H9 (cell line): ENCODE data around the gene RASL12. TPM values are rescaled to one million over a fixed set of nuclear protein-coding genes. Genes with fewer than 3 reads are reported as not detected.
A peak's percentile ranks its signal among the peaks of the same experiment; 100 is the strongest.

ENCODE experiments used
- DNase-seq: peaks from one replicate; pipeline ENCODE4 v3.0.0-alpha.2; 2017
- H2AFZ ChIP-seq: one replicate; pipeline ENCODE4 v1.6.1; 2013; ENCODE audit warnings: mild to moderate bottlenecking, low read length, control low read depth, moderate library complexity
- H2AK5ac ChIP-seq: 2 replicates; pipeline ENCODE4 v1.6.1; 2013; ENCODE audit warnings: low read length, control low read depth, mixed read lengths; ENCODE audit not compliant: insufficient read length
- H2BK120ac ChIP-seq: one replicate; pipeline ENCODE4 v1.6.1; 2013; ENCODE audit warnings: low read depth, mild to moderate bottlenecking, low read length, control low read depth, inconsistent platforms; ENCODE audit not compliant: poor library complexity, severe bottlenecking
- H2BK12ac ChIP-seq: 2 replicates; pipeline ENCODE4 v1.6.1; 2013; ENCODE audit warnings: low read length, control low read depth, mixed read lengths, low read depth; ENCODE audit not compliant: insufficient read length
- H2BK15ac ChIP-seq: 2 replicates; pipeline ENCODE4 v1.6.1; 2013; ENCODE audit warnings: low read depth, low read length, control low read depth
- H2BK20ac ChIP-seq: one replicate; pipeline ENCODE4 v1.6.1; 2013; ENCODE audit warnings: low read depth, mild to moderate bottlenecking, low read length, control low read depth, inconsistent platforms; ENCODE audit not compliant: poor library complexity, severe bottlenecking
- H2BK5ac ChIP-seq: 2 replicates; pipeline ENCODE4 v1.6.1; 2013; ENCODE audit warnings: low read length, control low read depth, mixed read lengths; ENCODE audit not compliant: insufficient read length
- H3K14ac ChIP-seq: 2 replicates; pipeline ENCODE4 v1.6.1; 2013; ENCODE audit warnings: low read length, control low read depth; ENCODE audit not compliant: insufficient read depth
- H3K18ac ChIP-seq: 2 replicates; pipeline ENCODE4 v1.6.1; 2013; ENCODE audit warnings: low read depth, mild to moderate bottlenecking, mixed read lengths, low read length, control low read depth; ENCODE audit not compliant: insufficient read length
- H3K23ac ChIP-seq: 2 replicates; pipeline ENCODE4 v1.6.1; 2013; ENCODE audit warnings: low read length, control low read depth, mixed read lengths, low read depth; ENCODE audit not compliant: insufficient read length
- H3K23me2 ChIP-seq: 2 replicates; pipeline ENCODE4 v1.6.1; 2013; ENCODE audit warnings: low read depth, mild to moderate bottlenecking, mixed read lengths, low read length, control low read depth; ENCODE audit not compliant: insufficient read length, poor library complexity, severe bottlenecking
- H3K27ac ChIP-seq: 2 replicates; pipeline ENCODE4 v1.5.1; 2013; ENCODE audit warnings: low read length, control low read depth, mixed read lengths, low read depth; ENCODE audit not compliant: insufficient read length
- H3K27me3 ChIP-seq: 2 replicates; pipeline ENCODE4 v1.6.1; 2013; ENCODE audit warnings: low read length, control low read depth, inconsistent platforms; ENCODE audit not compliant: insufficient read depth
- H3K4ac ChIP-seq: 2 replicates; pipeline ENCODE4 v1.6.1; 2013; ENCODE audit warnings: low read depth, mild to moderate bottlenecking, control low read depth, inconsistent platforms, low read length, moderate library complexity
- H3K4me1 ChIP-seq: 2 replicates; pipeline ENCODE4 v1.6.1; 2013; ENCODE audit warnings: low read length, control low read depth, inconsistent platforms; ENCODE audit not compliant: insufficient read depth
- H3K4me2 ChIP-seq: 2 replicates; pipeline ENCODE4 v1.6.1; 2013; ENCODE audit warnings: low read length, control low read depth, mixed read lengths; ENCODE audit not compliant: insufficient read length, insufficient read depth
- H3K56ac ChIP-seq: 2 replicates; pipeline ENCODE4 v1.6.1; 2013; ENCODE audit warnings: low read depth, mild to moderate bottlenecking, mixed read lengths, low read length, control low read depth; ENCODE audit not compliant: insufficient read length
- H3K79me1 ChIP-seq: 2 replicates; pipeline ENCODE4 v1.6.1; 2013; ENCODE audit warnings: low read depth, mild to moderate bottlenecking, moderate library complexity, low read length, control low read depth, inconsistent platforms; ENCODE audit not compliant: insufficient read depth, poor library complexity, severe bottlenecking
- H3K79me2 ChIP-seq: 2 replicates; pipeline ENCODE4 v1.6.1; 2013; ENCODE audit warnings: low read length, control low read depth, inconsistent platforms; ENCODE audit not compliant: insufficient read depth
- H3K9ac ChIP-seq: 2 replicates; pipeline ENCODE4 v1.6.1; 2013; ENCODE audit warnings: low read length, control low read depth, mixed read lengths; ENCODE audit not compliant: insufficient read length; ENCODE audit errors: extremely low read depth
- H3K9me3 ChIP-seq: one replicate; pipeline ENCODE4 v1.6.1; 2013; ENCODE audit warnings: low read depth, low read length, inconsistent platforms; ENCODE audit not compliant: control insufficient read depth
- H3T11ph ChIP-seq: one replicate; pipeline ENCODE4 v1.6.1; 2013; ENCODE audit warnings: mild to moderate bottlenecking, low read length, control low read depth, inconsistent platforms
- H4K20me1 ChIP-seq: one replicate; pipeline ENCODE4 v1.6.1; 2013; ENCODE audit not compliant: control insufficient read depth, insufficient read length, insufficient read depth
- H4K5ac ChIP-seq: 2 replicates; pipeline ENCODE4 v1.6.1; 2013; ENCODE audit warnings: low read depth, mild to moderate bottlenecking, mixed read lengths, low read length, control low read depth; ENCODE audit not compliant: insufficient read length
- H4K8ac ChIP-seq: replicated peaks from 2 replicates; pipeline ENCODE4 v1.6.1; 2013; ENCODE audit warnings: low read length, control low read depth, mixed read lengths, low read depth; ENCODE audit not compliant: insufficient read length
- H4K91ac ChIP-seq: 2 replicates; pipeline ENCODE4 v1.6.1; 2013; ENCODE audit warnings: low read depth, mild to moderate bottlenecking, moderate library complexity, mixed read lengths, low read length, control low read depth; ENCODE audit not compliant: insufficient read length
- H3K27ac Mint-ChIP-seq, 3 experiments: 2 replicates in 2 of 3; 3 replicates in 1 of 3; pipeline ENCODE4 v1.8.0; 2020 to 2021; ENCODE audit warnings: mixed read lengths in 3 of 3, mild to moderate bottlenecking in 1 of 3, moderate library complexity in 1 of 3
- H3K27me3 Mint-ChIP-seq: 2 replicates; pipeline ENCODE4 v1.8.0; 2021; ENCODE audit warnings: low read depth, mild to moderate bottlenecking, moderate library complexity, mixed read lengths
- H3K36me3 Mint-ChIP-seq, 3 experiments: 2 replicates in 2 of 3; 3 replicates in 1 of 3; pipeline ENCODE4 v1.8.0; 2020 to 2021; ENCODE audit warnings: low read depth in 3 of 3, mixed read lengths in 3 of 3; ENCODE audit not compliant: insufficient read depth in 1 of 3
- H3K4me1 Mint-ChIP-seq, 2 experiments: 2 replicates each; pipeline ENCODE4 v1.8.0; 2020; ENCODE audit warnings: mixed read lengths in 2 of 2
- H3K4me3 Mint-ChIP-seq, 2 experiments: 2 replicates in 1 of 2; 3 replicates in 1 of 2; pipeline ENCODE4 v1.8.0; 2020 to 2021; ENCODE audit warnings: mild to moderate bottlenecking in 2 of 2, mixed read lengths in 2 of 2, moderate library complexity in 1 of 2
- H3K9me3 Mint-ChIP-seq, 2 experiments: 2 replicates in 1 of 2; 3 replicates in 1 of 2; pipeline ENCODE4 v1.8.0; 2020; ENCODE audit warnings: mild to moderate bottlenecking in 2 of 2, mixed read lengths in 2 of 2, moderate library complexity in 1 of 2
- CTCF ChIP-seq: fragments of 200-600 bp; sonication (generic); conservative IDR thresholded peaks from 3 replicates; pipeline ENCODE4 v1.8.0; 2021; ENCODE audit warnings: antibody characterized with exemption, mild to moderate bottlenecking
- WGBS: extraction: QIAGEN DNeasy Blood & Tissue Kit; methylation state at CpG from one replicate; pipeline ENCODE4 v1.1.7; 2013; ENCODE audit warnings: missing lambda C conversion rate, low lambda C conversion rate, mixed read lengths; ENCODE audit not compliant: insufficient read length; ENCODE audit errors: extremely low coverage; 5-methylcytosine and 5-hydroxymethylcytosine counted together
- total RNA-seq: library from RNA; stranded (reverse); gene quantifications from 2 replicates; pipeline ENCODE4 v1.2.1, GENCODE V29; 2021

RASL12 gene
- total RNA-seq, 1 experiment from 2014 or later = 7.5 TPM

- Histone ChIP-seq H3K14ac (no peak overlapping the region), H3K79me2 (no peaks in the 10 kb centered on the region), H4K91ac (no peak overlapping the region), H4K20me1 (no peaks in the 10 kb centered on the region), H2BK5ac (no peak overlapping the region), H3K23me2 (no peaks in the 10 kb centered on the region), H3K4ac (no peak overlapping the region), H3K9ac (no peak overlapping the region), H2AK5ac (no peak overlapping the region), H2BK15ac (no peak overlapping the region), H3K18ac (no peak overlapping the region), H3K9me3 (no peaks in the 10 kb centered on the region), H4K5ac (no peak overlapping the region), H3K56ac (no peak overlapping the region), H3K4me1 (no peaks in the 10 kb centered on the region), H3K23ac (no peak overlapping the region), H2BK12ac (no peak overlapping the region), H3K27ac (no peak overlapping the region), H3T11ph (no peak overlapping the region), H2AFZ (no peak overlapping the region), H2BK20ac (no peak overlapping the region), H3K79me1 (no peaks in the 10 kb centered on the region), H3K27me3 (no peaks in the 10 kb centered on the region), H3K4me2 (no peak overlapping the region), H2BK120ac (no peak overlapping the region), H4K8ac (no peak overlapping the region)
- no peak for DNase-seq
- no peak for TF ChIP-seq CTCF
- no peaks in the 10 kb centered on the region for H3K9me3 Mint-ChIP-seq
- H3K27me3 Mint-ChIP-seq = no peaks in the 10 kb centered on the region
- no peaks in the 10 kb centered on the region for H3K4me1 Mint-ChIP-seq
- H3K4me3 Mint-ChIP-seq = no peak overlapping the region
- peak overlapping the region in 1 of 3 experiments; percentile 19; a peak in 2 of 7 replicates for H3K27ac Mint-ChIP-seq
- no CpG with 5 or more reads among the region's 9 CpGs for WGBS
- peaks cover 0 to 6% (median 4%) of the 10 kb centered on the region in 3 experiments; a peak in 3 of 7 replicates for H3K36me3 Mint-ChIP-seq
Measured at GRCh38 chr15:65056106-65056505, 11.7 kb downstream of the RASL12 start.
